ENCODE measurements around the gene ZFYVE9.

DNA sequence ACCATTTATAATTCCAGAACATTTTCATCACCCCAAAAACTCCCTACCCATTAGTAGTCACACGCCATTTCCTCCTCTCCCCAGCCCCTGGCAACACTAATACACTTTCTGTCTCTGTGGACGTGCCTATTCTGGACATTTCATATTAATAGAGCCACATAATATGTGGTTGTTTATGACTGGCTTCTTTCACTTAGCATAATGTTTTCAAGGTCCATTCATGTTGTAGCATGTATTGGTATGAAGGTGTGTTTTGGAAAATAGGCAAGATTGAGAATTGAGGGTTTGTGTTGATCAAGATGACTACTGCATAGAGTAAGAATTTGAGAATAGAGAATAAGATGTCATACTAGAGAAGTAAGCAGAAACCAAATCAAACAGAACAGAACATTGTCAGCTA is 67.5 kb downstream of the ZFYVE9 start:
- TF ChIP-seq, protein P1, sequence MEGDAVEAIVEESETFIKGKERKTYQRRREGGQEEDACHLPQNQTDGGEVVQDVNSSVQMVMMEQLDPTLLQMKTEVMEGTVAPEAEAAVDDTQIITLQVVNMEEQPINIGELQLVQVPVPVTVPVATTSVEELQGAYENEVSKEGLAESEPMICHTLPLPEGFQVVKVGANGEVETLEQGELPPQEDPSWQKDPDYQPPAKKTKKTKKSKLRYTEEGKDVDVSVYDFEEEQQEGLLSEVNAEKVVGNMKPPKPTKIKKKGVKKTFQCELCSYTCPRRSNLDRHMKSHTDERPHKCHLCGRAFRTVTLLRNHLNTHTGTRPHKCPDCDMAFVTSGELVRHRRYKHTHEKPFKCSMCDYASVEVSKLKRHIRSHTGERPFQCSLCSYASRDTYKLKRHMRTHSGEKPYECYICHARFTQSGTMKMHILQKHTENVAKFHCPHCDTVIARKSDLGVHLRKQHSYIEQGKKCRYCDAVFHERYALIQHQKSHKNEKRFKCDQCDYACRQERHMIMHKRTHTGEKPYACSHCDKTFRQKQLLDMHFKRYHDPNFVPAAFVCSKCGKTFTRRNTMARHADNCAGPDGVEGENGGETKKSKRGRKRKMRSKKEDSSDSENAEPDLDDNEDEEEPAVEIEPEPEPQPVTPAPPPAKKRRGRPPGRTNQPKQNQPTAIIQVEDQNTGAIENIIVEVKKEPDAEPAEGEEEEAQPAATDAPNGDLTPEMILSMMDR (IDR thresholded peaks at IDR 0.05), result no peak
- TF ChIP-seq POLR2A (IDR thresholded peaks at IDR 0.05), result no peak

Measured in esophagus squamous epithelium (tissue), 4 donors.